Prostate gland (tissue), 2 donors: ENCODE data around the gene GULP1. TPM values are rescaled to one million over a fixed set of nuclear protein-coding genes. Genes with fewer than 3 reads are reported as not detected.

Source experiments
- DNase-seq: peaks from one replicate; pipeline ENCODE4 v3.0.0-alpha.2; 2019; ENCODE audit warnings: low spot score
- H3K27ac ChIP-seq, 2 donors: fragments of 200-600 bp; sonication (generic); 2 replicates each; pipeline ENCODE4 v1.5.1; 2017 to 2019
- H3K27me3 ChIP-seq: fragments of 200-600 bp; sonication (generic); replicated peaks from 2 replicates; pipeline ENCODE4 v1.5.1; 2019; ENCODE audit not compliant: insufficient read depth
- H3K36me3 ChIP-seq, 2 donors: fragments of 200-600 bp; sonication (generic); 1 replicate in 1 of 2; 2 replicates in 1 of 2; pipeline versions ENCODE4 v1.5.1 to v1.8.1; 2017 to 2019
- H3K4me1 ChIP-seq: fragments of 200-600 bp; sonication (generic); replicated peaks from 2 replicates; pipeline ENCODE4 v1.5.1; 2019
- H3K4me3 ChIP-seq, 2 donors: fragments of 200-600 bp; sonication (generic); 2 replicates each; pipeline ENCODE4 v1.5.1; 2017 to 2019
- H3K9me3 ChIP-seq: fragments of 200-600 bp; sonication (generic); 2 replicates; pipeline ENCODE4 v1.5.1; 2017
- CTCF ChIP-seq, 4 experiments: fragments of 200-600 bp in 2 of 4; fragments of 450-650 bp in 2 of 4; sonication (generic) in 2 of 4; IDR thresholded peaks; 1 replicate in 3 of 4; 2 replicates in 1 of 4; pipeline ENCODE4 v1.5.1; 2016 to 2019; ENCODE audit warnings: antibody characterized with exemption in 4 of 4, mild to moderate bottlenecking in 2 of 4, moderate library complexity in 2 of 4
- POLR2A ChIP-seq: fragments of 450-650 bp; IDR thresholded peaks from one replicate; pipeline ENCODE4 v1.6.1; 2016; ENCODE audit warnings: antibody characterized with exemption, mild to moderate bottlenecking
- POLR2AphosphoS5 ChIP-seq: sonication (generic); formaldehyde crosslinking; IDR thresholded peaks from one replicate; pipeline ENCODE4 v1.6.1; 2017; ENCODE audit warnings: antibody characterized with exemption
- WGBS: methylation state at CpG from one replicate; pipeline ENCODE4 v1.1.5; 2018; 5-methylcytosine and 5-hydroxymethylcytosine counted together
- intact Hi-C: fragments of 100-400 bp; cut with DNase I; formaldehyde crosslinking; loops from one replicate; pipeline ENCODE4 v1.14.2; 2022
- total RNA-seq, 2 donors: library from RNA; depleted of rRNA; stranded (reverse); fragments of >200 nt; gene quantifications; one replicate each; pipeline ENCODE4 v1.1.0, GENCODE V29; 2016

Gene GULP1
- total RNA-seq, 2 donors from 2014 or later, result 29.3 to 45.4 TPM

DNA sequence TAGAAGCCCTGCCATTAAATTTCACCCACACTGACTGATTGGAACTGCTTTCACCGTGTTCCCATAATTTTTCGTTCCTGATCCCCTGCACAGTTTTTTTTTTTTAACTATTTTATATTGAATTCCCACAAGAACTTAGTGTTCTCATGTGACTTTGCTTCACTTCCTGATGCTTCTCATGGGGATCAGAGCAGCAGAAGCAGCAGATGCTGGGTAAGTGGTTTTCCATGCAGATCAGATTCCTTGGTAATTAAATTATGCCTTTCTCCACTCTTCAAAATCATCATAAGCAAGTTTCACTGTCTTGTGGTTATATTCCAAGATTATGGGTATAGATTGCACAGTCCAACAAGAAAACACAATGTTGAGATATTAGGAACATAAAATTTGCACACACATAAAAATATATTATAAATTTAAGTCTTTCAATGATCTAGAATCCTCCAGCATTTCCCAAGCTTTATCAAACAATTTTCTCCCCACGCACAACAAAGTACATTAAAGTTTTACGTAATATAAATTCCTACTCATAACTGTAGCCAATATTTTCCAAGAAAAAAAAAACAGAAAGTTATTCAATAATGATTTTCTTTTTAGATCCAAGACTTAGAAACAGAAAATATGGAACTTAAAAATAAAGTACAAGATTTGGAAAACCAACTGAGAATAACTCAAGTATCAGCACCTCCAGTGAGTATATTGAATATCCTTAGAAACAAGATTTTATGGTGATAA, 277.9 kb downstream of the GULP1 start:
- Histone ChIP-seq H3K27me3 (no peaks in the 10 kb centered on the region), H3K4me3 (no peak overlapping the region), H3K4me1 (peaks cover 7% of the 10 kb centered on the region), H3K36me3 (no peaks in the 10 kb centered on the region), H3K27ac (peak overlapping the region in 1 of 2 donors; percentile 49), H3K9me3 (no peaks in the 10 kb centered on the region)
- intact Hi-C loops, result no loop called here
- no peak for TF ChIP-seq POLR2A
- TF ChIP-seq POLR2AphosphoS5, result no peak
- no peak for TF ChIP-seq CTCF (IDR thresholded peaks at IDR 0.05)
- DNase-seq, result no peak
- WGBS, result 78% methylated on average over 4 of the region's 4 CpGs

DNA sequence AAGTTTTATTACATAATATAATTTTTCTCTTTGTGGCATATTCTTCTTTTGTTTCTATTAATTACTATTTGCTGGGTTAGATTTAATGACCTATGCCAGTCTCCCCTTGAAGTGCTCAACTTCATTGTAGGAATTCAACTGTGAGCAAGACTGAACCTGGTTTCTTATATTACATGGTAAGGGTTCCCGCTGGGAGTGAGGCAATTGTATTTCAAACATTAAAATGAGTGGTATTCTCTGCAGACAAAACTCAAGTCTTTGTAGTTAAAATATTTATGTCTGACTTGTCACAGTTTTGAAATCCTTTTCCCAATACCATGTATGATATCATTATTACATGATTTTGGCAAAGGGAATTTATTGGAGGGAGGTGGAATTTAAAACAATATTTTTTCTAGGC, 278.7 kb downstream of the GULP1 start:
- TF ChIP-seq CTCF (IDR thresholded peaks at IDR 0.05) (no peak), POLR2AphosphoS5 (no peak), POLR2A (no peak)
- intact Hi-C loops, result no loop called here
- Histone ChIP-seq H3K4me3 (no peak overlapping the region), H3K9me3 (no peaks in the 10 kb centered on the region), H3K36me3 (no peaks in the 10 kb centered on the region), H3K27me3 (no peaks in the 10 kb centered on the region), H3K27ac (no peak overlapping the region), H3K4me1 (peaks cover 7% of the 10 kb centered on the region)
- 92% methylated on average over 1 of the region's 1 CpG for WGBS
- DNase-seq, result no peak

GRCh38 chr2:188571543-188572303, 280.0 kb downstream of the GULP1 start:
- Histone ChIP-seq H3K9me3 (no peaks in the 10 kb centered on the region), H3K4me1 (peaks cover 7% of the 10 kb centered on the region), H3K4me3 (no peak overlapping the region), H3K36me3 (no peaks in the 10 kb centered on the region), H3K27ac (peak overlapping the region in 1 of 2 donors; percentile 25), H3K27me3 (no peaks in the 10 kb centered on the region)
- WGBS, result 87% methylated on average over 3 of the region's 3 CpGs
- intact Hi-C loops, result no loop called here
- no peak for TF ChIP-seq CTCF (IDR thresholded peaks at IDR 0.05)
- no peak for TF ChIP-seq POLR2A
- no peak for DNase-seq

DNA sequence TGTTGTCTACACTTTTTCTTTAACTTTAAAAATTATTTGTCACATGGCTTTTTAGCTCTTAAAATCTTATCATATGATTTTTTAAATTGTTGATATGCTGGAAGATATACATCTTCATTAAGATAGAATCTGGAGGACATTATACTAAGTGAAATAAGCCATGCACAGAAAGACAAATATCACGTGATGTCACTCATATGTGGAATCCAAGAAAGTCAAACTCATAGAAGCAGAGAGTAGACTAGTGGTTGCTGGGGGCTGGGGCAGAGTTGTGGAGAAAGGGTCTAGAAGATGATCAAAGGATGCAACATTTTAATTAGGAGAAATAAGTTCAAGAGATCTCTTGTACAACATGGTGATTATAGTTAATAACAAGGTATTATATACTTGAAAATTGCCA, 280.9 kb downstream of the GULP1 start:
- WGBS, result 89% methylated on average over 1 of the region's 1 CpG
- Histone ChIP-seq H3K36me3 (no peaks in the 10 kb centered on the region), H3K27ac (peak overlapping the region in 1 of 2 donors; percentile 25), H3K4me1 (peaks cover 7% of the 10 kb centered on the region), H3K9me3 (no peaks in the 10 kb centered on the region), H3K4me3 (no peak overlapping the region), H3K27me3 (no peaks in the 10 kb centered on the region)
- no peak for DNase-seq
- TF ChIP-seq POLR2A (no peak), CTCF (IDR thresholded peaks at IDR 0.05) (no peak), POLR2AphosphoS5 (no peak)
- intact Hi-C loops, result no loop called here
